SK-N-MC (cell line): ENCODE data around the gene NFATC2.

Experiments
- DNase-seq: peaks from one replicate; pipeline ENCODE4 v3.0.0-alpha.2; 2011; ENCODE audit warnings: low read depth, low spot score
- H3K27ac ChIP-seq: fragments of 200-600 bp; sonication (generic); 2 replicates; pipeline ENCODE4 v1.5.1; 2016; ENCODE audit warnings: mixed run types
- H3K36me3 ChIP-seq: fragments of 200-600 bp; sonication (generic); 2 replicates; pipeline ENCODE4 v1.6.1; 2017; ENCODE audit warnings: antibody characterized with exemption, low read length, mixed read lengths; ENCODE audit not compliant: insufficient read depth
- H3K4me3 ChIP-seq: fragments of 200-600 bp; sonication (generic); 2 replicates; pipeline ENCODE4 v1.5.1; 2016
- H3K9ac ChIP-seq: fragments of 200-600 bp; sonication (generic); 2 replicates; pipeline ENCODE4 v1.8.0; 2017; ENCODE audit warnings: mixed run types, mixed read lengths; ENCODE audit not compliant: insufficient read length
- H3K9me3 ChIP-seq: fragments of 200-600 bp; sonication (generic); 2 replicates; pipeline ENCODE4 v1.6.1; 2017; ENCODE audit warnings: low read depth, mild to moderate bottlenecking, antibody characterized with exemption, low read length, moderate library complexity, mixed read lengths
- EZH2 ChIP-seq: fragments of 200-600 bp; sonication (generic); IDR thresholded peaks from one replicate; pipeline ENCODE4 v1.6.1; 2017; ENCODE audit warnings: antibody characterized with exemption
- FOXP2 ChIP-seq: optimal IDR thresholded peaks from 2 replicates; pipeline ENCODE3; 2011; ENCODE audit warnings: mild to moderate bottlenecking, moderate library complexity; ENCODE audit not compliant: insufficient read depth; ENCODE audit errors: extremely low read length, control extremely low read depth
- POLR2AphosphoS5 ChIP-seq: IDR thresholded peaks from 2 replicates; pipeline ENCODE4 v1.6.1; 2012; ENCODE audit warnings: mild to moderate bottlenecking, low read depth, low read length, borderline replicate concordance

NFATC2 gene

DNA sequence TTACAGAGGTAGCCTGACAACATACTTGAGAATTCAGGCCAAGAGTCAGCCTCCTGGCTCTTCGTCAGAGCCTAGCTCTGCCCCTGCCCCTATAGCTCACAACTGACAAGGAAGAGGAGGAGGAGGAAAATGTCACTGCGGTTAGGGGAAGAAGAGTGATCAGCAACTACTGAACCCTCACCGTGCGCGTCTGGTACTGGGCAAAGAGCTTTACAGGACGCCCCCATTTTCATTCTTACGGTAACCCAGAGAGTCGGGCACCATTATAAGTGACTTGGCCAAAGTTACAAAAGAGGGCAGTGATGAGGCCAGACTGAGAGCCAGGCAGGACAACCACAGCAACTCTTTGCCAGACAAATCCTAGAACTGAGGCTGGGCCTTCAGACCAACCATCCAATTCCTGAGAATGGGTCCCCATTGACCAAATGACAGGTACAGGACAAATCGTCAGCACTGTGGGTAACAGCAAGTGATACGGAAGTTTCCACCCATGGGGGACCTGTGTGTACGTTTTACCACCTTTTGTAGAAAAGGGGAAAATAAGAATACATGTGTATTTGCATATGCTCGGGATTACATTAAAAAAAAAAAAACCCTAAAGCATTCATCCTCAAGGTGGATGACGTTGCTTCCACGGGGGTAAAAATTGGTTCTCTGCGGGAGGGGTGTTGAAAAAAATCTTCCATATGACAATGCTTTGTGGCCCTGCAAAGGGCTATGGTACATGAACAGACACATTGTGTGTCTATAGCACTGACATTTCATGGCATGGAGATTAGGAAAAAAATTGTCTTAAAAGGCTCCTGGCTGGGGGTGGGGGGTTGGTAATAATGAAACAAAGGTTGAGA lies 118.0 kb downstream of the NFATC2 start:
- Histone ChIP-seq H3K9ac (no peak overlapping the region), H3K36me3 (no peaks in the 10 kb centered on the region), H3K4me3 (no peak overlapping the region)

DNA sequence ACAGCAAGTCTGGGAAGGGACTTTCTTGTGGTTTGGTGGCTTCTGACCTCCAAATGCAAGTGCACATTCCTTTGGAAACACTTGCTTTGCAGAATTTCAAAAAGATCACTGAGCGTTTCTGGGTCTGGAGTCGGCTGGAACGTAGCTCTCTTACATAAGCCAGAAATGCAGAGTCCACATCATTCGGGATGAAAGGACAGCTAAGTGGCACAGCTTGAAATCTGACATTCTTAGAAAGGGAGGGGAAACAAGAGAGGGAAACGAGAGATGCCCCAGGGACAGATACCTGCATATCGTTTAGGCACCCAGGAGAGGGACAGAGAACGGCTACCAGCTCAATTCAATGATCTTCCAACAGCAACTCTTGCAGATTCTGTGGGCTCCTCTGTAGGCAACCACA lies 118.7 kb downstream of the NFATC2 start:
- Histone ChIP-seq H3K9ac (no peak overlapping the region), H3K9me3 (no peaks in the 10 kb centered on the region), H3K4me3 (no peak overlapping the region), H3K27ac (no peak overlapping the region), H3K36me3 (no peaks in the 10 kb centered on the region)
- DNase-seq = no peak
- no peak for TF ChIP-seq POLR2AphosphoS5
- TF ChIP-seq FOXP2 = no peak
- no peak for TF ChIP-seq EZH2

More for the DNA sequence above, 118.0 kb downstream of the NFATC2 start:
- no peak for DNase-seq
- no peak for TF ChIP-seq EZH2
- TF ChIP-seq POLR2AphosphoS5 = no peak
- TF ChIP-seq FOXP2 = no peak
- no peak overlapping the region for H3K27ac ChIP-seq
- H3K9me3 ChIP-seq = no peaks in the 10 kb centered on the region

DNA sequence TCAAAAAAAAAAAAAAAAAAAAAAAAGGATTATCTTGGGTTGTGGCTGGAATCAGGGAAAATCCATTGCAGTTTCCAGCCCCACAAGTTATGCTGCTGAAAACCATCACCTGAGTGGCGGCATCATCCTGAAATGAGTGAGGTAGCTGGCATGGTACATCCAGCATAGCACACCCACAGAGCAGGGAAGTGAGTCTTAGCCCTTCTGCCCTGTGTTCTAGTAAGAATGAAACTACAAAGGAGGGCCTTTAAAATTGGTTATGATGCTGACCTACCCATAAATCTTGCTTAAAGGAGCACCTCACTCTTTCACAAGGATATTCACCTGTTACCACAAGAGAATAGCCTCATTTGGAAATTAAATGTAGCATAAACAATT lies 119.2 kb downstream of the NFATC2 start:
- Histone ChIP-seq H3K9me3 (no peaks in the 10 kb centered on the region), H3K4me3 (no peak overlapping the region), H3K9ac (no peak overlapping the region), H3K27ac (no peak overlapping the region), H3K36me3 (no peaks in the 10 kb centered on the region)
- DNase-seq = no peak
- TF ChIP-seq POLR2AphosphoS5 = no peak
- TF ChIP-seq FOXP2 = no peak
- TF ChIP-seq EZH2 = no peak

DNA sequence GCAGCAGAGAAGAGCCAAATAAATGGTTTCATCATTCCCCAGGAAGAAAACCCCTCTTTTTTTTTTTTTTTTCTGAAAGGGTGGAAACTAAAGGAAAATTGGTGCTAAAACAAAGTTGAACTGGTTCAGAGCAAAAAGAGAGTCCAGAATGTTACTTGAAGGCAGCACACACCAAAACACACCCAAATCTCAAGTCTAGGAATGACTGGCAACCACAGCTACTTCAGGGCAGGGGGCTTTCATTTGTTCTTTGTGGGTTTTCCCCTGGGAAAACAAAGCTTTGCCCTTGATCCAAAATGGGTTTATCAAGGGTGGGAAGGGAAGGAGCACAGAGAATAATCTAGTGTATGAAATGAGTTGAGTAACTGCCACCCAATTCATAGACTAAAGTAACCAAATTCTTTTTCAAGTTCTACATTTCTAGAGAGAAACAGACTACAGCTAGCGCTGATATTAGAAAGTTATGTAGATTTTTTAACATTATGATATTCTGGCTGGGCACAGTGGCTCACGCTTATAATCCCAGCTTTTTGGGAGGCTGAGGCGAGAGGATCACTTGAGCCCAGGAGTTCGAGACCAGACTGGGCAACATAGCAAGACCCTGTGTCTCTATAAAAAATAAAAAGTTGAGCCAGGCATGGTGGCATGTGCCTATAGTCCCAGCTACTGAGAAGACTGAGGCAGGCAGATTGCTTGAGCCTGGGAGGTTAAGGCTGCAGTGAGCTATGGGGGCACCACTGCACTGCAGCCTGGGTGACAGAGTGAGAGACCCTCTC lies 119.8 kb downstream of the NFATC2 start:
- H3K27ac ChIP-seq = no peak overlapping the region
- no peak overlapping the region for H3K9ac ChIP-seq
- no peak for TF ChIP-seq POLR2AphosphoS5
- TF ChIP-seq FOXP2 = no peak
- no peak for TF ChIP-seq EZH2
- no peaks in the 10 kb centered on the region for H3K9me3 ChIP-seq
- no peaks in the 10 kb centered on the region for H3K36me3 ChIP-seq
- no peak overlapping the region for H3K4me3 ChIP-seq
- no peak for DNase-seq

DNA sequence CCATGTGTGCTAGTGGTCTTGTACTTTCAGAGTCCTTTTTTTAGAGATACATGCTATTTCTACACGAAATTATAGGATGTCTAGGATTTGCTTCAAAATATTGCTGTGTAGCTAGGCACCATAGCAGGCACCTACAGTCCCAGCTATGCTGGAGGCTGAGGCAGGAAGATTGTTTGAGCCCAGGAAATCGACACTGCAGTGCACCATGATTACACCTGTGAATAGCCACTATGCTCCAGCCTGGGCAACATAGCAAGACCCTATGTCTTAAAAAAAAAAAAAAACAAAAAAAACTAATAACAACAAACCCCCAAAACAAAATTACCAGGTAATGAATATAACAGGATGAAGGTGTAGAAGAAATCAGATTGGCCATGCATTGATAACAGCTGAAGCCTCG lies 121.7 kb downstream of the NFATC2 start:
- H3K36me3 ChIP-seq = no peaks in the 10 kb centered on the region
- H3K9ac ChIP-seq = no peak overlapping the region
- DNase-seq = no peak
- H3K9me3 ChIP-seq = no peaks in the 10 kb centered on the region
- no peak overlapping the region for H3K4me3 ChIP-seq
- no peak for TF ChIP-seq POLR2AphosphoS5
- TF ChIP-seq EZH2 = no peak
- no peak for TF ChIP-seq FOXP2
- H3K27ac ChIP-seq = no peak overlapping the region

DNA sequence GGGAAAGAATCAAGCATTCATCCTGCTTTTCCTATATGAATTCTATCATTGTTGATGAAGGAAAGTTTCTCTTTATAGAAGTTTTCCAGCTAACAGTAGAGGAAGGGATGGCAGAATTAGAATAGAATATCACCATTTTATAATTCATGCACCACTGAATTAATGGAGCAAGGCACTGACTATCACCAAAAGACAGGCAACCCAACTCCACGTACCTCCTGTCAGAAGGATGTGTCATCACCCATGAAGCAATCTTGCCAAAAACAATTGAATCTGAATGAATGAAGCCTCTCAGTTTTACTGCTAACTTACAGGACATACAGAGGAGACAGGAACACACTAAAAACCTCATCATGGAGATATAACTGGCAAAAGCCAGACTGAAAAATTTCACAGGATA lies 122.4 kb downstream of the NFATC2 start:
- Histone ChIP-seq H3K4me3 (no peak overlapping the region), H3K9me3 (no peaks in the 10 kb centered on the region), H3K36me3 (no peaks in the 10 kb centered on the region), H3K27ac (no peak overlapping the region), H3K9ac (no peak overlapping the region)
- no peak for DNase-seq
- TF ChIP-seq FOXP2 = no peak
- TF ChIP-seq POLR2AphosphoS5 = no peak
- TF ChIP-seq EZH2 = no peak

DNA sequence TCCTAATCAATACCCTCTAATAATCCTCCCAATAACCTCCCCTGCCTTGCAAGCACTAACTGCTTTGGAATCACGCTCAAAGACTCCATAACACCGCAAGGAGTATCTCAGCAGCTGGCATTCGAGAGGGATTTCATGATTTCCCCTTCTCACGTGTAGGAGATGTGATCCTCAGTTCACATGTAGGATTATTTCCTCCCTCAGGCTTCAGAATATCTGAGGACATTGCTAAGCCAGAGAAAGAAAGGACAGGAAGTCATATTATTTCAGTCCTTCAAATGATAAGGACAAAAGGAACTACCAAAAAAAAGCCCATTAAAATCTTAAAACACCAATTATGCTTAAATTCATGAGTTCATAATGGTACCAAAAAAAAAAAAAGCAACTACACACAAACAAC lies 122.9 kb downstream of the NFATC2 start:
- Histone ChIP-seq H3K9me3 (no peaks in the 10 kb centered on the region), H3K4me3 (no peak overlapping the region), H3K27ac (no peak overlapping the region), H3K36me3 (no peaks in the 10 kb centered on the region), H3K9ac (no peak overlapping the region)
- no peak for DNase-seq
- no peak for TF ChIP-seq EZH2
- TF ChIP-seq FOXP2 = no peak
- TF ChIP-seq POLR2AphosphoS5 = no peak

DNA sequence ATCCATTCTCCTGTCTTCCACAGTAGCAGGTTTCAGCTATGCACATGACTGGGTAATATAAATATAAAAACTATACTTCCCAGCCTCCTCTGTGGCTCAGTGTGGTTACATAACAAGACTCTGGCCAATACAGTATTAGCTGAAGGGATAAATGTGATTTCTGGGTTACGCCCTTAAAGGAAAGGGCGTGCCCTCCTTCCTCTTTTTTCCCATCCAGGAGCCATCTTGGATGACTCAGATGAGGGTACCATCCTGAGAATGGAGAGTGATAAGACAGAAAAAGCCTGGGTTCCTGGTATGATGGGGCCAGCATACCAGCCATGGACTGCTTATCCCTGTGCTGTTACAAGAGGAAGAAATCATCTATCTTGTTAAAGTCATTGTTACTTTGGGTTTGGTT lies 123.3 kb downstream of the NFATC2 start:
- H3K36me3 ChIP-seq = no peaks in the 10 kb centered on the region
- H3K9me3 ChIP-seq = no peaks in the 10 kb centered on the region
- H3K4me3 ChIP-seq = no peak overlapping the region
- DNase-seq = no peak
- H3K27ac ChIP-seq = no peak overlapping the region
- H3K9ac ChIP-seq = no peak overlapping the region
- TF ChIP-seq FOXP2 = no peak
- no peak for TF ChIP-seq POLR2AphosphoS5
- TF ChIP-seq EZH2 = no peak

DNA sequence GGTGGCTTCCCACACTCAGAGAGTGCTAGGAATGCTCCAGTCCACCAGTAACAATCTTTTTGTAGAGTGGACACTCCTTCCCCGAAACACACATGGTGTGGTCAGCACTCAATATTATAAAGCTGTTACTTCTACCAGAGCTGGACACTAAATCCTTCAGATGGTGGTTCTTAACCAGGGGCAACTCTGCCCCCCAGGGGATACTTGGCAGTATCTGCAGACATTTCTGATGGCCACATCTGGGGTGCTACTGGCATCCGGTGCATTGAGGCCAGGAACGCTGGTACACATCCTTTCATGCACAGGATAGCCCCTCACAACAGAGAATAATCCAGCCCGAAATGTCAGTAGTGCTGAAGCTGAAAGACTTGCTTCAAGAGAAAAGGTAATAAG lies 124.4 kb downstream of the NFATC2 start:
- Histone ChIP-seq H3K36me3 (no peaks in the 10 kb centered on the region), H3K9ac (no peak overlapping the region), H3K27ac (no peak overlapping the region), H3K4me3 (no peak overlapping the region), H3K9me3 (no peaks in the 10 kb centered on the region)
- no peak for DNase-seq
- TF ChIP-seq POLR2AphosphoS5 (no peak), FOXP2 (no peak), EZH2 (no peak)
